ENCODE data around the gene PATJ. TPM values are rescaled to one million over a fixed set of nuclear protein-coding genes. Genes with fewer than 3 reads are reported as not detected.

Gene PATJ
- total and polyA plus RNA-seq, 2 donors (not counting 3 experiments of a cell fraction or from before 2014, with no cell fraction given), result 1.1 to 3.0 TPM

GRCh38 chr1:62126579-62127290 is 384.5 kb downstream of the PATJ start:
- H3K9me1 ChIP-seq (replicated peaks; ENCODE audit: control insufficient read depth, extremely low read depth, insufficient read depth, low read length), result no peaks in the 10 kb centered on the region
- no TSS peak for BruUV-seq (replicated peaks)

More at GRCh38 chr1:62126579-62127290, 384.5 kb downstream of the PATJ start:
- no peaks in the 10 kb centered on the region for H3K4me1 ChIP-seq (ENCODE audit: control insufficient read depth, extremely low read depth, insufficient read depth, low read length)
- DNase-seq (ENCODE audit: low read depth, low spot score) (no peak), FAIRE-seq (no peak)
- intact Hi-C loops (cut with micrococcal nuclease), result no loop called here
- H3K36me3 ChIP-seq (ENCODE audit: control insufficient read depth in 2 of 2, extremely low read depth in 1 of 2, insufficient read depth in 2 of 2, low read length in 2 of 2), result no peaks in the 10 kb centered on the region
- H3K4me3 ChIP-seq (replicated peaks in 1 of 3; ENCODE audit: insufficient read depth in 1 of 3, low read depth in 1 of 3, low read length in 3 of 3), result no peak overlapping the region
- ChIA-PET CTCF (interaction anchor here (1.3 to 2.1 kb wide), 4 partner anchors 10 to 44 kb away, joined by 3 to 8 read pairs (median 6); no protein-coding TSS in a partner anchor), POLR2A (no interaction called here)
- H3K27me3 ChIP-seq (ENCODE audit: control insufficient read depth in 2 of 2, insufficient read depth in 2 of 2, low read length in 2 of 2), result no peaks in the 10 kb centered on the region
- H3K4me2 ChIP-seq (ENCODE audit: insufficient read depth, low read length), result no peak overlapping the region
- dilution Hi-C loops (cut with MboI; ENCODE audit: extremely low pct_ligation_motif_present, low sequenced_read_pairs), result no loop called here
- no peaks in the 10 kb centered on the region for H3K79me2 ChIP-seq (ENCODE audit: control insufficient read depth, insufficient read depth, low read length)
- no peak overlapping the region for H3K9ac ChIP-seq (replicated peaks; ENCODE audit: extremely low read depth, insufficient read depth, low read length)
- H4K20me1 ChIP-seq (replicated peaks; ENCODE audit: control insufficient read depth, extremely low read depth, insufficient read depth, low read length), result no peaks in the 10 kb centered on the region
- H3K27ac ChIP-seq (ENCODE audit: insufficient read depth, low read depth, low read length), result no peak overlapping the region
- H2AFZ ChIP-seq (ENCODE audit: low read depth, low read length), result no peak overlapping the region
- TF ChIP-seq MAX (IDR thresholded peaks at IDR 0.05; ENCODE audit: insufficient read depth, insufficient read length), result no peak
- TF ChIP-seq GATA2 (IDR thresholded peaks at IDR 0.05; ENCODE audit: insufficient read depth, insufficient read length, low read depth, low read length), result no peak
- no peak for TF ChIP-seq EZH2 (IDR thresholded peaks at IDR 0.05; ENCODE audit: borderline replicate concordance, low read depth, low read length, severe bottlenecking)
- no peak for TF ChIP-seq POLR2A (IDR thresholded peaks at IDR 0.05; ENCODE audit: low read depth, low read length)
- no peak for TF ChIP-seq FOS (IDR thresholded peaks at IDR 0.05; ENCODE audit: borderline replicate concordance, insufficient read depth, low read length)
- TF ChIP-seq JUN (IDR thresholded peaks at IDR 0.05; ENCODE audit: borderline replicate concordance, insufficient read depth, insufficient read length, low read depth), result no peak
- no peak for TF ChIP-seq MYC (IDR thresholded peaks at IDR 0.05; ENCODE audit: low read depth, low read length)
- TF ChIP-seq POLR2AphosphoS5 (IDR thresholded peaks at IDR 0.05; ENCODE audit: insufficient read depth, low read depth, low read length), result no peak
- TF ChIP-seq CTCF (IDR thresholded peaks at IDR 0.05; ENCODE audit: extremely low read depth in 1 of 2, insufficient read depth in 1 of 2, low read depth in 1 of 2, low read length in 2 of 2), result no peak
- H3K9me3 ChIP-seq (replicated peaks; ENCODE audit: control insufficient read depth, insufficient read depth, low read length), result no peaks in the 10 kb centered on the region

Data from endothelial cell of umbilical vein (primary cell).